GM23248 (cell line): ENCODE measurements around the gene PLEKHA5. TPM values are rescaled to one million over a fixed set of nuclear protein-coding genes. Genes with fewer than 3 reads are reported as not detected.

Experiments
- DNase-seq: peaks from one replicate; pipeline ENCODE4 v3.0.0-alpha.2; 2015
- H2AFZ ChIP-seq: fragments of 200-600 bp; sonication (generic); 2 replicates; pipeline ENCODE4 v1.6.1; 2016; ENCODE audit warnings: antibody characterized with exemption
- H3F3A ChIP-seq: fragments of 200-600 bp; sonication (generic); 2 replicates; pipeline ENCODE4 v1.6.1; 2016; ENCODE audit warnings: mild to moderate bottlenecking, antibody characterized with exemption, mixed run types; ENCODE audit not compliant: insufficient read depth
- H3K27ac ChIP-seq: fragments of 200-600 bp; sonication (generic); 2 replicates; pipeline ENCODE4 v1.5.1; 2016; ENCODE audit warnings: mild to moderate bottlenecking
- H3K27me3 ChIP-seq: fragments of 200-600 bp; sonication (generic); replicated peaks from 2 replicates; pipeline ENCODE4 v1.6.1; 2016; ENCODE audit warnings: mild to moderate bottlenecking; ENCODE audit not compliant: insufficient read depth
- H3K36me3 ChIP-seq: fragments of 200-600 bp; sonication (generic); 2 replicates; pipeline ENCODE4 v1.6.1; 2016; ENCODE audit warnings: low read depth, mild to moderate bottlenecking
- H3K4me1 ChIP-seq: fragments of 200-600 bp; sonication (generic); 2 replicates; pipeline ENCODE4 v1.6.1; 2016; ENCODE audit warnings: mild to moderate bottlenecking; ENCODE audit not compliant: insufficient read depth
- H3K4me2 ChIP-seq: fragments of 200-600 bp; sonication (generic); one replicate; pipeline ENCODE4 v1.6.1; 2016; ENCODE audit warnings: mild to moderate bottlenecking; ENCODE audit not compliant: unreplicated experiment
- H3K4me3 ChIP-seq: fragments of 200-600 bp; sonication (generic); 2 replicates; pipeline ENCODE4 v1.5.1; 2016; ENCODE audit warnings: mild to moderate bottlenecking
- H3K79me2 ChIP-seq: fragments of 200-600 bp; sonication (generic); 2 replicates; pipeline ENCODE4 v1.6.1; 2016; ENCODE audit warnings: mild to moderate bottlenecking; ENCODE audit not compliant: insufficient read depth
- H3K9ac ChIP-seq: fragments of 200-600 bp; sonication (generic); 2 replicates; pipeline ENCODE4 v1.6.1; 2016; ENCODE audit warnings: mild to moderate bottlenecking
- H3K9me2 ChIP-seq: fragments of 200-600 bp; sonication (generic); 2 replicates; pipeline ENCODE4 v1.6.1; 2016; ENCODE audit warnings: mixed run types, mild to moderate bottlenecking, moderate library complexity; ENCODE audit not compliant: insufficient read depth
- H3K9me3 ChIP-seq: fragments of 200-600 bp; sonication (generic); one replicate; pipeline ENCODE4 v1.6.1; 2017; ENCODE audit warnings: low read depth
- H4K20me1 ChIP-seq: fragments of 200-600 bp; sonication (generic); 2 replicates; pipeline ENCODE4 v1.6.0; 2016; ENCODE audit not compliant: insufficient read depth
- EZH2 ChIP-seq: fragments of 200-600 bp; sonication (generic); IDR thresholded peaks from 2 replicates; pipeline ENCODE4 v1.6.1; 2018; ENCODE audit warnings: antibody characterized with exemption, mild to moderate bottlenecking; ENCODE audit not compliant: insufficient read depth, poor library complexity, severe bottlenecking
- EZH2phosphoT487 ChIP-seq: fragments of 200-600 bp; sonication (generic); IDR thresholded peaks from 2 replicates; pipeline ENCODE4 v1.6.1; 2018; ENCODE audit warnings: antibody characterized with exemption, moderate library complexity, mild to moderate bottlenecking, low read depth; ENCODE audit not compliant: insufficient read depth
- WGBS, 2 experiments: methylation state at CpG; one replicate each; pipeline ENCODE4 v1.1.6; 2015 to 2017; ENCODE audit warnings: low lambda C conversion rate in 2 of 2, low coverage in 1 of 2; ENCODE audit errors: missing lambda C conversion rate in 2 of 2; 5-methylcytosine and 5-hydroxymethylcytosine counted together
- in situ Hi-C: fragments of 300-500 bp; cut with MboI; formaldehyde crosslinking; loops from 2 replicates; pipeline ENCODE4 v1.15.0; 2020
- polyA plus RNA-seq: library from polyadenylated mRNA; unstranded; fragments of >200 nt; fragmentation: Nextera tagmentation; extraction: Ambion mirVana; gene quantifications from 2 replicates; pipeline ENCODE4 v1.2.1, GENCODE V29; 2016
- total RNA-seq: library from RNA; depleted of rRNA; stranded (reverse); fragments of >200 nt; shearing (Covaris generic); gene quantifications from 2 replicates; pipeline ENCODE4 v1.2.3, GENCODE V29; 2014

The PLEKHA5 gene
- total and polyA plus RNA-seq, 2 experiments from 2014 or later = 10.0 to 12.1 TPM

- Histone ChIP-seq H3K4me3 (no peak overlapping the region), H3K4me1 (peaks cover 35% of the 10 kb centered on the region), H3K79me2 (peaks cover 24% of the 10 kb centered on the region), H3K9me2 (no peaks in the 10 kb centered on the region), H2AFZ (no peak overlapping the region), H3K27me3 (no peaks in the 10 kb centered on the region), H4K20me1 (0 out of 2 replicates have a peak, but pooled peaks cover 3% of the 10 kb centered on the region), H3K4me2 (no peak overlapping the region), H3K9ac (no peak overlapping the region), H3K27ac (peak overlapping the region; percentile 50; the same call in 1 of the 2 replicates), H3F3A (peaks cover 16% of the 10 kb centered on the region), H3K36me3 (no peaks in the 10 kb centered on the region), H3K9me3 (no peaks in the 10 kb centered on the region)
- 81 to 83% methylated on average over 5 of the region's 5 CpGs for WGBS, 2 experiments
- TF ChIP-seq EZH2phosphoT487 (no peak), EZH2 (no peak)
- in situ Hi-C loops = no loop called here
- no peak for DNase-seq
These were observed 62.0 kb downstream of the PLEKHA5 start for GRCh38 chr12:19191563-19191962.

- 59 to 65% methylated on average over 1 of the region's 1 CpG for WGBS, 2 experiments
- H3F3A ChIP-seq = peaks cover 16% of the 10 kb centered on the region
- in situ Hi-C loops = no loop called here
- H3K36me3 ChIP-seq = no peaks in the 10 kb centered on the region
- H3K4me3 ChIP-seq = no peak overlapping the region
- 0 out of 2 replicates have a peak, but pooled peaks cover 3% of the 10 kb centered on the region for H4K20me1 ChIP-seq
- H3K4me1 ChIP-seq = peaks cover 28% of the 10 kb centered on the region
- TF ChIP-seq EZH2phosphoT487 = no peak
- TF ChIP-seq EZH2 = no peak
- H3K9me2 ChIP-seq = no peaks in the 10 kb centered on the region
- H3K79me2 ChIP-seq = peaks cover 23% of the 10 kb centered on the region
- H2AFZ ChIP-seq = no peak overlapping the region
- DNase-seq = no peak
- H3K27ac ChIP-seq = no peak overlapping the region
- no peaks in the 10 kb centered on the region for H3K27me3 ChIP-seq
- H3K9me3 ChIP-seq = no peaks in the 10 kb centered on the region
- no peak overlapping the region for H3K4me2 ChIP-seq
- no peak overlapping the region for H3K9ac ChIP-seq
These were observed 63.2 kb downstream of the PLEKHA5 start for GRCh38 chr12:19192710-19193109.

- peaks cover 29% of the 10 kb centered on the region for H3K79me2 ChIP-seq
- no peaks in the 10 kb centered on the region for H4K20me1 ChIP-seq
- in situ Hi-C loops = no loop called here
These were observed 65.4 kb downstream of the PLEKHA5 start for GRCh38 chr12:19194963-19195362.

GRCh38 chr12:19196959-19197630, 67.6 kb downstream of the PLEKHA5 start:
- in situ Hi-C loops = no loop called here
- H3K27me3 ChIP-seq = no peaks in the 10 kb centered on the region
- H3K27ac ChIP-seq = no peak overlapping the region
- 72 to 74% methylated on average over 6 of the region's 6 CpGs for WGBS, 2 experiments
- H3K4me1 ChIP-seq = peaks cover 28% of the 10 kb centered on the region
- H3K36me3 ChIP-seq = no peaks in the 10 kb centered on the region
- H3K4me2 ChIP-seq = no peak overlapping the region
- DNase-seq = no peak
- no peak overlapping the region for H3K4me3 ChIP-seq
- H3K9ac ChIP-seq = no peak overlapping the region
- no peaks in the 10 kb centered on the region for H4K20me1 ChIP-seq
- no peak overlapping the region for H2AFZ ChIP-seq
- TF ChIP-seq EZH2phosphoT487 (no peak), EZH2 (no peak)
- H3K9me3 ChIP-seq = no peaks in the 10 kb centered on the region
- peaks cover 13% of the 10 kb centered on the region; the same call in 1 of the 2 replicates for H3F3A ChIP-seq
- no peaks in the 10 kb centered on the region for H3K9me2 ChIP-seq
- H3K79me2 ChIP-seq = peaks cover 22% of the 10 kb centered on the region

More at GRCh38 chr12:19194963-19195362, 65.4 kb downstream of the PLEKHA5 start:
- no peak for TF ChIP-seq EZH2
- TF ChIP-seq EZH2phosphoT487 = no peak
- Histone ChIP-seq H2AFZ (no peak overlapping the region), H3K27ac (no peak overlapping the region), H3K9me3 (no peaks in the 10 kb centered on the region), H3F3A (peaks cover 23% of the 10 kb centered on the region), H3K36me3 (no peaks in the 10 kb centered on the region), H3K4me1 (peaks cover 33% of the 10 kb centered on the region), H3K27me3 (no peaks in the 10 kb centered on the region), H3K9ac (no peak overlapping the region), H3K4me2 (no peak overlapping the region), H3K9me2 (no peaks in the 10 kb centered on the region), H3K4me3 (no peak overlapping the region)
- WGBS, 2 experiments = 93 to 97% methylated on average over 4 of the region's 4 CpGs
- no peak for DNase-seq
